HG03025 (cell line): ENCODE data around the gene CLCN3.
"Not testable (repeated sequence)": the region's sequence is repeated elsewhere in the genome, so short reads cannot be mapped to it uniquely, and the experiment has no call there.

ENCODE experiments used
- ATAC-seq: cut with Tn5 transposase; IDR thresholded peaks from one replicate; pipeline ENCODE4 v1.9.1; 2021; ENCODE audit warnings: mild to moderate bottlenecking, moderate library complexity; ENCODE audit not compliant: unreplicated experiment, low FRiP score

Gene CLCN3

GRCh38 chr4:169616846-169617245 lies 3.5 kb upstream of the CLCN3 start:
- no peak for ATAC-seq

- no peak for ATAC-seq
Measured at GRCh38 chr4:169617306-169617705, 3.1 kb upstream of the CLCN3 start.

- ATAC-seq: no peak
Measured at GRCh38 chr4:169618286-169618685, 2.1 kb upstream of the CLCN3 start.

GRCh38 chr4:169618986-169619385 lies 1.4 kb upstream of the CLCN3 start:
- ATAC-seq: no peak

GRCh38 chr4:169619518-169619957 lies 840 bp upstream of the CLCN3 start:
- ATAC-seq: peak; percentile 50

- no peak for ATAC-seq
Measured at GRCh38 chr4:169620880-169621248, 486 bp downstream of the CLCN3 start.

- no peak for ATAC-seq
Measured at GRCh38 chr4:169621731-169622492, 1.5 kb downstream of the CLCN3 start.

GRCh38 chr4:169622566-169622965 lies 2.2 kb downstream of the CLCN3 start:
- ATAC-seq: no peak

- ATAC-seq: not testable (repeated sequence)
Measured at GRCh38 chr4:169624012-169624411, 3.6 kb downstream of the CLCN3 start.

- no peak for ATAC-seq
Measured at GRCh38 chr4:169625886-169626285, 5.5 kb downstream of the CLCN3 start.

- ATAC-seq: no peak
Measured at GRCh38 chr4:169626331-169627282, 6.2 kb downstream of the CLCN3 start.

GRCh38 chr4:169627307-169627706 lies 6.9 kb downstream of the CLCN3 start:
- no peak for ATAC-seq

GRCh38 chr4:169628579-169628978 lies 8.2 kb downstream of the CLCN3 start:
- ATAC-seq: no peak

GRCh38 chr4:169630069-169630468 lies 9.7 kb downstream of the CLCN3 start:
- ATAC-seq: no peak

GRCh38 chr4:169632896-169633295 lies 12.5 kb downstream of the CLCN3 start:
- no peak for ATAC-seq

GRCh38 chr4:169634975-169635374 lies 14.6 kb downstream of the CLCN3 start:
- no peak for ATAC-seq

- ATAC-seq: no peak
Measured at GRCh38 chr4:169640261-169640870, 20.0 kb downstream of the CLCN3 start.

- ATAC-seq: no peak
Measured at GRCh38 chr4:169644802-169645201, 24.4 kb downstream of the CLCN3 start.

- ATAC-seq: no peak
Measured at GRCh38 chr4:169645627-169646026, 25.2 kb downstream of the CLCN3 start.

- no peak for ATAC-seq
Measured at GRCh38 chr4:169649545-169650226, 29.3 kb downstream of the CLCN3 start.
